Kidney glomerular epithelial cell (primary cell): ENCODE results near the gene ZP3.
"Not testable (repeated sequence)": the region's sequence is repeated elsewhere in the genome, so short reads cannot be mapped to it uniquely, and the experiment has no call there.

ENCODE experiments used
- DNase-seq: peaks from one replicate; lab custom pipeline; 2025; lab: John Stamatoyannopoulos, UW

The ZP3 gene

DNA sequence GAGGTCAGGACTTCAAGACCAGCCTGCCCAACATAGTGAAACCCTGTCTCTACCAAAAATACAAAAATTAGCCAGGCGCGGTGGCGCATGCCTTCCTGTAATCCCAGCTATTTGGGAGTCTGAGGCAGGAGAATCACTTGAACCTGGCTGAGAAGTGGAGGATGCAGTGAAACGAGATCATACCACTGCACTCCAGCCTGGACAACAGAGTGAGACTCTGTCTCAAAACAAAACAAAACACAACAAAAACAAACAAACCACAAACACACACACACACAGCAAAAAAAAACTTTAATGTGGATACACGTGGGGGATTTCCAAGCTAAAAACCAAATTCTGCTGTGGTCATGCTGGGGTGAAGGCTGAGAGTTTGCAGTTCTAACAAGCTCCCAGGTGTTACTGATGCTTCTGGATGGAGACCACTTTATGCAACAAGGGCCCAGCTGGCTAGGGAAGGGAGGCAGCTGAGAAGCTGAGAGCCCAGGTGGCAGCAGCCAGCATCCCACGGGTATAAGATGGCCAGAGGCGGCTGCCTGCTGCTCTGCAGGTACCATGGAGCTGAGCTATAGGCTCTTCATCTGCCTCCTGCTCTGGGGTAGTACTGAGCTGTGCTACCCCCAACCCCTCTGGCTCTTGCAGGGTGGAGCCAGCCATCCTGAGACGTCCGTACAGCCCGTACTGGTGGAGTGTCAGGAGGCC is at the start of gene ZP3:
Gene ZP3 (plus strand): TSS at position 538 of the 699 bp plus-strand sequence. CDS start 15 bp downstream, at position 553.
- DNase-seq: no peak

DNA sequence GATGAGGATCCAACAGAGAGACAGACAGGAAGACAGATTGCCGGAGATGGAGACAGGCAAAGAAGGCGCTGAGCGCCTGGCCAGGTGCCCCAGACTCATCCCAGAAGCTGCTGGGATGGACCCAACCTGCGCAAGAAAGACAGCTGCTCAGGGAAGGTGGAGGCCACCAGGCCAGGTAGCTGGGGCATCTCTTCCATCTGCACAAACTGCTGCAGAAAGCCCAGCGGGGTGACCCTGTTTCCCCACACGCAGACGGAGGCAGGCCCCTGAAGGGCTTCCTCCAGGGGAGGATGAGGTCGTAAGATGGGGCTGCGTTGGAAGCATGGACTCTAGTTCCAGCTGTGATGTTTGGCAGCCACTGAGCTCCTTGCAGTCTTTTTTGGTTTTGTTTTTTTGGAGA is 49.5 kb upstream of the ZP3 start:
- no peak for DNase-seq

- DNase-seq: no peak
Observed at GRCh38 chr7:76377186-76377918, 47.4 kb upstream of the ZP3 start.

DNA sequence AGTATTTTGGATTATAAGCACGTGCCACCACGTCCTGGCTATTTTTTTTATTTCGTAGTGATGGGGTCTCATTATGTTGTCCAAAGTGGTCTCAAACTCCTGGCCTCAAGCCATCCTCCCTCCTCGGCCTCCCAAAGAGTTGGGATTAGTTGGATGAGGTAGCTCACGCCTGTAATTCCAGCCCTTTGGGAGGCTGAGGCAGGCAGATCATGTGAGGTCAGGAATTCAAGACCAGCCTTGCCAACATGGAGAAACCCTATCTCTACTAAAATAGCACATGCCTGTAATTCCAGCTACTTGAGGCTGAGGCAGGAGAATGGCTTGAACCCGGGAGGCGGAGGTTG is 44.2 kb upstream of the ZP3 start:
- DNase-seq: no peak

- DNase-seq: no peak
Observed at GRCh38 chr7:76381814-76382213, 42.9 kb upstream of the ZP3 start.

- no peak for DNase-seq
Observed at GRCh38 chr7:76383089-76383944, 41.4 kb upstream of the ZP3 start.

- DNase-seq: no peak
Observed at GRCh38 chr7:76386691-76387260, 38.0 kb upstream of the ZP3 start.

DNA sequence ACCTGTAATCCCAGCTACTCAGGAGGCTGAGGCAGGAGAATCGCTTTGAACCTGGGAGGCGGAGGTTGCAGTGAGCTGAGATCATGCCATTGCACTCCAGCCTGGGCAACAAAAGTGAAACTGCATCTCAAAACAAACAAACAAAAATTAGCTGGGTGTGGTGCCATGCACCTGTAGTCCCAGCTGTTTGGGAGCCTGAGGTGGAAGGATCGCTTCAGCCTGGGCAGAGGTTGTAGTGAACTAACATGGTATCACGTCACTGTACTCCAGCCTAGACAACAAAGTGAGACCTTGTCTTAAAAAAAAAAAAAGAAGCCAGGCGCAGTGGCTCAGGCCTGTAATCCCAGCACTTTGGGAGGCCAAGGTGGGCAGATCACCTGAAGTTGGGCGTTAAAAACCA is 37.0 kb upstream of the ZP3 start:
- DNase-seq: not testable (repeated sequence)

DNA sequence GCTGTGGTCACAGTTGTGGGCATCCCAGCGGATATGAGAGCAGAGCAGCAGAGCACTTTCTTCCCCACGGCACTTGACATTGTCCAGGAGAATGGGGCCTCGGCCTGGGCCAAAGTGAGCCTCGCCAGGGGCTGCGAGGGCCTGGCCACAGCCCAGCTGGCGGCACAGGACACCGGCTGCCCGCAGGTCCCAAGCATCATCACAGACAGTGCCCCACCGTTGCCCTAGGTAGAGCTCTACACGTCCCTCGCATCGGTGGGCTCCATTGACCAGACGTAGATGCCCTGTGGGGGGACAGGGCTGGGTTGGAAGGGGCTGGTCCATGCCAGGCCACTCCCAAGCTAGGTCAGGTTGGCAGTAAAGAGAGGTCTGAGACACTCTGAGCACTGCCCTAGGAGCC is 34.7 kb upstream of the ZP3 start:
- no peak for DNase-seq

GRCh38 chr7:76392531-76393115 is 32.1 kb upstream of the ZP3 start:
- no peak for DNase-seq

DNA sequence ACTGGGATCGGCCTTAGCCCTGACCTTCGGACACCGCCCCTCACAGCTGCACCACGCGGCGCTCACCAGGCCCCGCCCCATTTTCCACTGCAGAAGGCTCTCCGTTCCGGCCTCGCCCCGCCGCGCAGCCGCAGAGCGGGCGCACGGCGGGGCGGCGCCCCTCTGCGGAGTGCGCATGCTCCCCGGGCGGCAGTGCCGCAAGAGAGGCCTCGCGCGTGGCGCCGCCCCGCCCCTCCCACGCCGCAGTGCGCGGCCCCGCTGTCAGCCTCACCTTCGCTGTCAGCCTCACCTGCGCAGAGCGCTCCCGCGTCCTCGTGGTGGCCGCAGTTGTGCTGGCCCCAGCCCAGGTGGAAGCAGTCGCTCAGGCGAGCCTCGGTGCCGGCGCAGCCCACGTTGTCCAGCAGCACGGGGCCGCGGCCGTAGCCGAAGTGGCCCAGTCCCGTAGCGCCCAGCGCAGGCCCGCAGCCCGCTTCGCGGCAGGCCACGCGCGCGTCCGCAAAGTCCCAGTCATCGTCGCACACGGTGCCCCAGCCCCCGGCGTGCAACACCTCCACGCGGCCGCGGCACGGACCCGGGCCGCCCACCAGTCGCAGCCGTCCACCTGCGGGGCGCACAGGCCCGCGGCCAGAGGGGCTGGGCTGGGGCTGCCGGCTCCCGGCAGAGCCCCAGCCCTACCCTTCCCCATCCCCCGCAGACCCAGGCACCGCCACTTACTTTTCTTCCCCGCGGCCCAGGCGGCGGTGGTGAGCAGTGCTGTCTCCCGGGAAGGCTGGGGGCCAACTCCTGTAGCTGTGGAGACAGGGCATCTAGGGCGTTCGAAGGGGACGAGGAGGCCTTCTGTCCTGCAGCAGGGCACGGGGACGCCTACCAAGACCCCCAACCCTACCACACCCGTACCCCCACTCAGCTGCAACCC is 31.4 kb upstream of the ZP3 start:
- peak; percentile 88 for DNase-seq

GRCh38 chr7:76394957-76395356 is 29.8 kb upstream of the ZP3 start:
- no peak for DNase-seq

GRCh38 chr7:76395605-76395964 is 29.2 kb upstream of the ZP3 start:
- DNase-seq: not testable (repeated sequence)

GRCh38 chr7:76395965-76396726 is 28.6 kb upstream of the ZP3 start:
- DNase-seq: no peak

- no peak for DNase-seq
Observed at GRCh38 chr7:76396864-76397263, 27.9 kb upstream of the ZP3 start.

DNA sequence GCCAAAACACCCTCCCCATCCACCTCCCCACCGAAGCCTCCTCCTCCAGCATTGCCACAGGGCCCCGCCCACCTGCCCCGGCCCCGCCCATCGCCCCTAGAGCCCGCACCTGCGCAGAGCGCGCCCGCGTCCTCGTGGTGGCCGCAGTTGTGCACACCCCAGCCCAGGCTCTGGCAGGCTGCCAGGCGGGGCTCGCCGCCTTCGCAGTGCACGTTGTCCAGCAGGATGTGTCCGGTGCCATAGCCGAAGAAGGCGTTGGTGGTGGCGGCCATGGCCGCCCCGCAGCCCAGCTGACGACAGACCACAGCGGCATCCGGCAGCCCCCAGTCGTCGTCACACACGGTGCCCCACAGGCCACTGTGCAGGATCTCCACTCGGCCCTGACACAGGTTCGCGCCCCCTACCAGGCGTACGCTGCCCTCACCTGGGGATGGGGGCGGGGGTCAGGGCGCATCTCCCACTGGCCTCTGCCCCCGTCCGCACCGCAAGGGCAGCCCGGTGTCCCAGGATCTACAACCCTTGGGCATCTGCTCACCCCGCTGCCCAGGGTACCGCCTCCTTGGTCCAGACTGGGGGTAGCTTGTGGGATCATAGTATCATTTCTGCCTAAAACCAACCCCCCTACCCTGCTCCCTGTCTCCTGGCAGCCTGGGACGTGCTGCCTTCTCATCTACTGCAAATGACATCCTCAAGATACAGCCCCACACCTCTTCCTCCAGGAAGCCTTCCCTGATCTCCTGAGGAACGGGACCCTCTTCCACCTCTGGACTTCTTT is 27.2 kb upstream of the ZP3 start:
- no peak for DNase-seq

DNA sequence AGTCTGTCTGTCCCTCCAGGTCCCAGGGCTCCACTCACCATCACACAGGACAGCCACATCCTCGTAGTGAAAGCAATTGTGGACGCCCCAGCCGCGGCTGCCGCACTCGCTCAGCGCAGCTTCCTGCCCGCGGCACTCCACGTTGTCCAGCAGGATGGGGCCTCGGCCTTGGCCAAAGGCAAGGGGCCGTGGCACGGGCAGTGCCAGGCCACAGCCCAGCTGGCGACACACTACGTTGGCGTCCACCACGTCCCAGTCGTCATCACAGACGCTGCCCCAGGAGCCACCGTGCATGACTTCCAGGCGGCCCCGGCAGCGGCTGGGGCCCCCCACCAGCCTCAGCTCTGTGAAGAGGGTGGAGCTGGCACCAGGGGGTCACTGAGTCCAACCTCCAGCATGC is 24.5 kb upstream of the ZP3 start:
- DNase-seq: no peak

GRCh38 chr7:76403097-76403496 is 21.7 kb upstream of the ZP3 start:
- not testable (repeated sequence) for DNase-seq

DNA sequence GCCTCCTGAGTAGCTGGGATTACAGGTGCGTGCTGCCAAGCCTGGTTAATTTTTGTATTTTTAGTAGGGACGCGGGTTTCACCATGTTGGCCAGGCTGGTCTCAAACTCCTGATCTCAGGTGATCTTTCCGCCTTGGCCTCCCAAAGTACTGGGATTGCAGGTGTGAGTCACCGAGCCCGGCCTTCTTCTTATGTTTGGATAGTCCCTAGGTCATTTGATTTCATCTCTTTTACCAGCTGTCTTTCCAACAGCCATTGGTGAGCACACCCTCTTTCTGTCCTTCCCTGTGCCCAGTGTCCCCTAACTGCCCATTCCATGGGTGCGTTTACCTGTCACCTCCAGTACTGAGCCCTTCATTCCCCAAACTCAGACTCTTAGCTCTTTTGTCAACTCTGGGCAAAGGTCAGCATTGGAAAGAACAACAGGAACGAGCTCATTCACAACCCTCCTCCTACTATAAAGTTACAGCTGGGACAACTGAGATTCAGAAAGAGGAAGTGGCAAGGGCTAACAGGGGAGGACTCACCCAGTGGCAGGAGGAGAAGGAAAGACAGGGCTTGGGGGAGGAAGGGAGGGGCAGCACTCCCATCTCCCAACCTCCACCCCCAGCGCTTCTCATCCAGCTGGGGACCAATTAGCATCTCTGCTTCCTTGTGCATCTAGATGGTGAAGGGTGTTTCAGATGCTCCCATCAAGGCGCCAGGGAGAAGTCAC is 20.8 kb upstream of the ZP3 start:
- no peak for DNase-seq
